SK-N-SH (cell line): ENCODE data around the gene MATN1. TPM values are rescaled to one million over a fixed set of nuclear protein-coding genes. Genes with fewer than 3 reads are reported as not detected.

Source experiments
- CTCF ChIA-PET: fragments of 300-600, 350-600 bp; formaldehyde crosslinking; extraction: SDS; loops from one replicate; lab custom pipeline; 2021; lab: Yijun Ruan, JAX
- POLR2A ChIA-PET: fragments of 350-600 bp; sonication (Branson Sonifier 250); formaldehyde crosslinking; extraction: SDS; loops from one replicate; lab custom pipeline; 2020; ENCODE audit warnings: antibody characterized with exemption, inconsistent platforms; lab: Yijun Ruan, JAX
- DNase-seq: peaks from one replicate; pipeline ENCODE4 v3.0.0; 2012
- H2AFZ ChIP-seq: fragments of 200-600 bp; sonication (generic); 2 replicates; pipeline ENCODE4 v1.8.1; 2016; ENCODE audit warnings: antibody characterized with exemption, mild to moderate bottlenecking, low read depth
- H3F3A ChIP-seq: fragments of 200-600 bp; sonication (generic); replicated peaks from 2 replicates; pipeline ENCODE3; 2016; ENCODE audit warnings: antibody characterized with exemption, mild to moderate bottlenecking; ENCODE audit not compliant: insufficient read depth
- H3K27ac ChIP-seq, 2 experiments: fragments of 200-500 bp in 1 of 2; fragments of 200-600 bp in 1 of 2; sonication (Bioruptor generic) in 1 of 2; sonication (generic), shearing (Covaris generic) in 1 of 2; 2 replicates each; pipeline versions ENCODE4 v1.5.1 to v1.6.1; 2014 to 2016; ENCODE audit warnings: low read depth in 2 of 2, inconsistent platforms in 1 of 2, low read length in 1 of 2, mild to moderate bottlenecking in 1 of 2, mixed read lengths in 1 of 2
- H3K27me3 ChIP-seq: fragments of 200-600 bp; sonication (generic), shearing (Covaris generic); 2 replicates; pipeline ENCODE4 v1.6.1; 2016; ENCODE audit warnings: mixed run types; ENCODE audit not compliant: insufficient read depth
- H3K36me3 ChIP-seq, 2 experiments: fragments of 200-500 bp in 1 of 2; fragments of 200-600 bp in 1 of 2; sonication (Bioruptor generic) in 1 of 2; sonication (generic) in 1 of 2; replicated peaks in 1 of 2; 2 replicates each; pipeline versions ENCODE3 to v1.5.1; 2014 to 2016; ENCODE audit warnings: low read length in 1 of 2, mild to moderate bottlenecking in 1 of 2; ENCODE audit not compliant: insufficient read depth in 2 of 2, control insufficient read depth in 1 of 2
- H3K4me1 ChIP-seq, 2 experiments: fragments of 200-500 bp in 1 of 2; fragments of 200-600 bp in 1 of 2; sonication (Bioruptor generic) in 1 of 2; sonication (generic), shearing (Covaris generic) in 1 of 2; 2 replicates each; pipeline versions ENCODE4 v1.5.1 to v1.6.1; 2014 to 2016; ENCODE audit warnings: low read depth in 1 of 2, low read length in 1 of 2, mixed run types in 1 of 2; ENCODE audit not compliant: insufficient read depth in 2 of 2, control insufficient read depth in 1 of 2
- H3K4me2 ChIP-seq: fragments of 200-600 bp; sonication (generic), shearing (Covaris generic); 2 replicates; pipeline ENCODE4 v1.6.1; 2017; ENCODE audit warnings: mixed run types
- H3K4me3 ChIP-seq, 2 experiments: fragments of 200-500 bp in 1 of 2; fragments of 200-600 bp in 1 of 2; sonication (Bioruptor generic) in 1 of 2; sonication (generic), shearing (Covaris generic) in 1 of 2; 2 replicates each; pipeline versions ENCODE4 v1.5.1 to v1.8.1; 2014 to 2016; ENCODE audit warnings: low read depth in 2 of 2, inconsistent platforms in 1 of 2, low read length in 1 of 2, mild to moderate bottlenecking in 1 of 2, mixed read lengths in 1 of 2, moderate library complexity in 1 of 2
- H3K79me2 ChIP-seq: fragments of 200-600 bp; sonication (generic); 2 replicates; pipeline ENCODE4 v1.8.1; 2017; ENCODE audit warnings: mild to moderate bottlenecking; ENCODE audit not compliant: insufficient read depth
- H3K9ac ChIP-seq: fragments of 200-600 bp; sonication (generic); 2 replicates; pipeline ENCODE4 v1.6.1; 2017; ENCODE audit warnings: mixed run types
- H3K9me2 ChIP-seq: fragments of 200-600 bp; sonication (generic); 2 replicates; pipeline ENCODE4 v1.6.1; 2017; ENCODE audit warnings: mixed run types
- H3K9me3 ChIP-seq: fragments of 200-600 bp; sonication (generic); 2 replicates; pipeline ENCODE4 v1.6.1; 2017; ENCODE audit warnings: mixed run types, mild to moderate bottlenecking, moderate library complexity
- H4K20me1 ChIP-seq: fragments of 200-600 bp; sonication (generic); 2 replicates; pipeline ENCODE4 v1.6.1; 2017; ENCODE audit warnings: mild to moderate bottlenecking, mixed run types; ENCODE audit not compliant: insufficient read depth
- CHD2 ChIP-seq: fragments of 150-350 bp; IDR thresholded peaks from 2 replicates; pipeline ENCODE4 v1.6.1; 2018; ENCODE audit warnings: low read length; ENCODE audit not compliant: partially characterized antibody
- FOXJ3 ChIP-seq: sonication (generic); formaldehyde crosslinking; IDR thresholded peaks from 2 replicates; pipeline ENCODE4 v1.5.1; 2020; ENCODE audit warnings: mild to moderate bottlenecking, missing genetic modification reagents
- GABPA ChIP-seq: IDR thresholded peaks from 2 replicates; pipeline ENCODE4 v1.4.0; 2012; ENCODE audit warnings: low read depth, mild to moderate bottlenecking
- GATA2 ChIP-seq: sonication (generic); formaldehyde crosslinking; IDR thresholded peaks from 2 replicates; pipeline ENCODE4 v1.5.0; 2020; ENCODE audit warnings: mild to moderate bottlenecking, missing genetic modification reagents
- MXI1 ChIP-seq: IDR thresholded peaks from 2 replicates; pipeline ENCODE4 v1.6.1; 2012; ENCODE audit warnings: mild to moderate bottlenecking, low read depth, low read length, improper control_type of control experiment
- REST ChIP-seq: IDR thresholded peaks from 2 replicates; pipeline ENCODE4 v1.6.1; 2012; ENCODE audit warnings: mild to moderate bottlenecking, low read depth, low read length, moderate library complexity
- TCF12 ChIP-seq: IDR thresholded peaks from 2 replicates; pipeline ENCODE4 v1.4.0; 2012
- TEAD4 ChIP-seq: IDR thresholded peaks from 2 replicates; pipeline ENCODE4 v1.4.0; 2012; ENCODE audit warnings: mild to moderate bottlenecking, borderline replicate concordance; ENCODE audit not compliant: insufficient read depth
- YY1 ChIP-seq: IDR thresholded peaks from 2 replicates; pipeline ENCODE4 v1.4.0; 2012; ENCODE audit warnings: low read depth, mild to moderate bottlenecking
- ZBTB33 ChIP-seq: IDR thresholded peaks from 2 replicates; pipeline ENCODE4 v1.4.0; 2012; ENCODE audit warnings: low read depth, borderline replicate concordance
- WGBS: methylation state at CpG from one replicate; pipeline ENCODE4 v1.1.6; 2017; ENCODE audit warnings: low lambda C conversion rate; 5-methylcytosine and 5-hydroxymethylcytosine counted together
- polyA plus RNA-seq, 3 experiments: library from polyadenylated mRNA; depleted of rRNA; stranded (reverse); fragments of >200 nt; gene quantifications; 2 replicates each; pipeline ENCODE4 v1.2.3, GENCODE V29; 2012
- TF ChIP-seq, protein P1 (sequence below): IDR thresholded peaks from 2 replicates; pipeline ENCODE4 v1.4.0; 2012; ENCODE audit warnings: low read depth
- TF ChIP-seq, protein P2 (sequence below): IDR thresholded peaks from 2 replicates; pipeline ENCODE4; 2012

The MATN1 gene
- polyA plus RNA-seq, 1 of the 3 experiments (the other 2 are of a cell fraction): 0.23 TPM

GRCh38 chr1:30733493-30733892 lies 10.1 kb upstream of the MATN1 start:
- Histone ChIP-seq H3K9ac (no peak overlapping the region), H3K4me2 (no peak overlapping the region), H4K20me1 (no peaks in the 10 kb centered on the region), H3K36me3 (no peaks in the 10 kb centered on the region), H3K9me3 (no peaks in the 10 kb centered on the region), H3K4me1 (peaks cover 0 to 6% of the 10 kb centered on the region in 2 experiments; a peak in 1 of 4 replicates), H3K27ac (no peak overlapping the region), H3K79me2 (no peaks in the 10 kb centered on the region), H2AFZ (no peak overlapping the region), H3K4me3 (no peak overlapping the region), H3K9me2 (no peaks in the 10 kb centered on the region), H3F3A (peaks cover 6% of the 10 kb centered on the region), H3K27me3 (no peaks in the 10 kb centered on the region)
- TF ChIP-seq, protein P1, sequence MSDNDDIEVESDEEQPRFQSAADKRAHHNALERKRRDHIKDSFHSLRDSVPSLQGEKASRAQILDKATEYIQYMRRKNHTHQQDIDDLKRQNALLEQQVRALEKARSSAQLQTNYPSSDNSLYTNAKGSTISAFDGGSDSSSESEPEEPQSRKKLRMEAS: no peak
- TF ChIP-seq REST (no peak), CHD2 (no peak), YY1 (no peak), FOXJ3 (no peak), TCF12 (no peak), GATA2 (CRISPR knock-in tag) (no peak), TEAD4 (no peak), MXI1 (no peak), GABPA (no peak), ZBTB33 (no peak)
- TF ChIP-seq, protein P2, sequence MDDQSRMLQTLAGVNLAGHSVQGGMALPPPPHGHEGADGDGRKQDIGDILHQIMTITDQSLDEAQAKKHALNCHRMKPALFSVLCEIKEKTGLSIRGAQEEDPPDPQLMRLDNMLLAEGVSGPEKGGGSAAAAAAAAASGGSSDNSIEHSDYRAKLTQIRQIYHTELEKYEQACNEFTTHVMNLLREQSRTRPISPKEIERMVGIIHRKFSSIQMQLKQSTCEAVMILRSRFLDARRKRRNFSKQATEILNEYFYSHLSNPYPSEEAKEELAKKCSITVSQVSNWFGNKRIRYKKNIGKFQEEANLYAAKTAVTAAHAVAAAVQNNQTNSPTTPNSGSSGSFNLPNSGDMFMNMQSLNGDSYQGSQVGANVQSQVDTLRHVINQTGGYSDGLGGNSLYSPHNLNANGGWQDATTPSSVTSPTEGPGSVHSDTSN: no peak
- POLR2A ChIA-PET: no interaction called here
- no peak for DNase-seq
- WGBS: 71% methylated on average over 5 of the region's 8 CpGs
- CTCF ChIA-PET: interaction anchor here (1.2 to 2.7 kb wide), 5 partner anchors 14 to 178 kb away, joined by 3 to 14 read pairs (median 4); no protein-coding TSS in a partner anchor
